Central memory CD8-positive, alpha-beta T cell (primary cell): ENCODE results near the gene LRP1B.

ENCODE experiments used
- ATAC-seq: fragments of 150-1000 bp; cut with Tn5 transposase; replicated peaks from 2 replicates; pipeline ENCODE4 v1.10.0; 2022; ENCODE audit warnings: mild to moderate bottlenecking, moderate FRiP score, moderate number of reproducible peaks; ENCODE audit not compliant: poor library complexity, severe bottlenecking; ENCODE audit errors: extremely low read depth
- DNase-seq, 2 donors: peaks; one replicate each; pipeline ENCODE4 v3.0.0; 2021; ENCODE audit warnings: low spot score in 2 of 2
- H3K27ac Mint-ChIP-seq: one replicate; pipeline ENCODE4 v1.8.0; 2022; ENCODE audit warnings: low read depth, mild to moderate bottlenecking, moderate library complexity, mixed read lengths
- H3K27me3 Mint-ChIP-seq: one replicate; pipeline ENCODE4 v1.8.0; 2022; ENCODE audit warnings: mixed read lengths
- H3K36me3 Mint-ChIP-seq: one replicate; pipeline ENCODE4 v1.8.0; 2022; ENCODE audit warnings: mild to moderate bottlenecking, moderate library complexity, mixed read lengths; ENCODE audit not compliant: insufficient read depth
- H3K4me1 Mint-ChIP-seq: one replicate; pipeline ENCODE4 v1.8.0; 2022; ENCODE audit warnings: mixed read lengths
- H3K4me3 Mint-ChIP-seq: one replicate; pipeline ENCODE4 v1.8.0; 2022; ENCODE audit warnings: mild to moderate bottlenecking, moderate library complexity, mixed read lengths
- H3K9me3 Mint-ChIP-seq: one replicate; pipeline ENCODE4 v1.8.0; 2022; ENCODE audit warnings: mixed read lengths

Gene LRP1B

DNA sequence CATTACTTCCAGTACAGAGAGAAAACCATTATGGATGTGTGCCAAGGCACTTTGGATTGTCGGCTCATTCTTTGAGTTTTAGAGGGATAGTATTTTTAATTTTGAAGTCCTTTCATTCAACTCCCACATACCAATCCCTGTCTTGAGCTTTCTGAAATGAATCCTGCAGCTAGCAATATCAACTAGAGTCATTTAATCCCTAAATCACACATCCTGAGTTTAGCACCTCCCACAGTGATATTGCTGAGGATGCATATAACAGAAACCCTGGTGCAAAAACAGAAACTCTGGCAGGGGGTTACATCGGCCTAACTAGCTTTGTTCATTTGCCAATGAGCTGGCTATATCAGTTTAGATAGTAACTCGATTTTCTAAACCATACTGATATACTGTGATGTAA is 427.3 kb downstream of the LRP1B start:
- Mint-ChIP-seq H3K9me3 (peaks cover 22% of the 10 kb centered on the region), H3K4me1 (no peaks in the 10 kb centered on the region), H3K27ac (no peak overlapping the region), H3K4me3 (no peak overlapping the region), H3K36me3 (no peaks in the 10 kb centered on the region), H3K27me3 (no peaks in the 10 kb centered on the region)
- no peak for DNase-seq
- no peak for ATAC-seq

DNA sequence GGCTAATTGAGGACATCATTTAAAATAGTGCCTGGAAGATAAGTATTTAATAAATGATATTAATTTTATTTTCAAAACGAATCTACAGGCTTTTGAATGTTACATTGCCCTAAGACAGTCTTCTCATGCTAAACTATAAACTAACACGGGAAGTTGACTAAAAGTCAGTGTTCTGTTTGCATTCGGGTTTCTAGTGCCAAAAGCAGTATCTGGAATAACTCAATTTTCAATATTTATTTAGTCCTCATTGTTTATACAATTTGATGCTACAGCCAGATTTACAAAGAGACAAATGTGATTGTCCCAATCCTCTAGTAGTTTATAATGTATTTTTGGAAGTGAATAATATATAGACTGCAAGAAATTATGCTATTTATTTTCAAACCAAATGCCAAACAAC is 429.2 kb downstream of the LRP1B start:
- no peak for ATAC-seq
- H3K4me3 Mint-ChIP-seq = no peak overlapping the region
- no peak overlapping the region for H3K27ac Mint-ChIP-seq
- H3K36me3 Mint-ChIP-seq = no peaks in the 10 kb centered on the region
- no peak for DNase-seq
- peaks cover 22% of the 10 kb centered on the region for H3K9me3 Mint-ChIP-seq
- H3K4me1 Mint-ChIP-seq = no peaks in the 10 kb centered on the region
- H3K27me3 Mint-ChIP-seq = no peaks in the 10 kb centered on the region

- DNase-seq (no peak), ATAC-seq (no peak)
- Mint-ChIP-seq H3K27me3 (no peaks in the 10 kb centered on the region), H3K27ac (no peak overlapping the region), H3K9me3 (peaks cover 19% of the 10 kb centered on the region), H3K36me3 (no peaks in the 10 kb centered on the region), H3K4me3 (no peak overlapping the region), H3K4me1 (no peaks in the 10 kb centered on the region)
These were observed 431.2 kb downstream of the LRP1B start for GRCh38 chr2:141699573-141699972.

- ATAC-seq (no peak), DNase-seq (no peak)
- Mint-ChIP-seq H3K27ac (no peak overlapping the region), H3K27me3 (no peaks in the 10 kb centered on the region), H3K4me1 (no peaks in the 10 kb centered on the region), H3K36me3 (no peaks in the 10 kb centered on the region), H3K4me3 (no peak overlapping the region), H3K9me3 (peaks cover 15% of the 10 kb centered on the region)
These were observed 432.3 kb downstream of the LRP1B start for GRCh38 chr2:141698500-141698899.

DNA sequence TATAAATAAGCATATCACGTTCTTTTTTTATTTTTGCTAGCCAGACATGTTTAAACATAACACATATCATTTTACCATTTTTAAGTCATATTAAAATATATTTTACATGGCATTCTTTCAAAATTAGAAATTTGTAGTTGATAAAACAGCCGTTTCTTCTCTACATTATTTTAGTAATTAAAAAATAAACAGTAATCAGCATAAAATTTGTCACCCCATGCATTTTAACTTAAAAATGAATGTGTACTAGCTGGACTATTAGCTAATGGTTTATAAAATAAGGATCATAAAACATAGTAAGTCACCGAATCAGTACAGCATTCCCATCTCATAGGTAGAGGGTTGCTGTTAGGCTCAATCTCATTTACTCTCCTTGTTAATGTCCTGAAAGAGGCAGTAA is 433.8 kb downstream of the LRP1B start:
- Mint-ChIP-seq H3K4me3 (no peak overlapping the region), H3K9me3 (peaks cover 20% of the 10 kb centered on the region), H3K27me3 (no peaks in the 10 kb centered on the region), H3K27ac (no peak overlapping the region), H3K4me1 (no peaks in the 10 kb centered on the region), H3K36me3 (no peaks in the 10 kb centered on the region)
- ATAC-seq (no peak), DNase-seq (no peak)

GRCh38 chr2:141694180-141694579 is 436.6 kb downstream of the LRP1B start:
- H3K4me3 Mint-ChIP-seq = no peak overlapping the region
- H3K36me3 Mint-ChIP-seq = no peaks in the 10 kb centered on the region
- no peaks in the 10 kb centered on the region for H3K4me1 Mint-ChIP-seq
- no peak for ATAC-seq
- H3K27ac Mint-ChIP-seq = no peak overlapping the region
- no peak for DNase-seq
- no peaks in the 10 kb centered on the region for H3K27me3 Mint-ChIP-seq
- peaks cover 19% of the 10 kb centered on the region for H3K9me3 Mint-ChIP-seq

DNA sequence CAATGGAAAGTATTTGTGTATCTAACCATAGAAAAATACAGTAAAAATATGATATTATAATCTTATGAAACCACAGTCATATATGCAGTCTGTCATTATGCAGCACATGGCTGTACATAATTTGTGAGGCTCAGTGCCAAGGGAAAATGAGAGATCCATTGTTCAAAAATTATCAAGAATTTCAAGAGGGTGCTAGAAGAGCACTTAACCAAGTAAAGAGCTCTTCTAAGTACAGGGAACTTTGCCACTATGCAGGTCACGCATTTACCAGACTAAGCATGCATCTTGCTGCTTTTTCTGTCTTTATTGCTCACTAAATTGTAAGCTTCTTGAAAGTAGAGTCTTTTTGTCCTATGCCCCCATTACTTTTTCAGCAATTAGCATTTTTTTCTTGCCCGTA is 438.0 kb downstream of the LRP1B start:
- Mint-ChIP-seq H3K36me3 (no peaks in the 10 kb centered on the region), H3K9me3 (peaks cover 19% of the 10 kb centered on the region), H3K4me1 (no peaks in the 10 kb centered on the region), H3K27ac (no peak overlapping the region), H3K27me3 (no peaks in the 10 kb centered on the region), H3K4me3 (no peak overlapping the region)
- DNase-seq = no peak
- ATAC-seq = no peak

DNA sequence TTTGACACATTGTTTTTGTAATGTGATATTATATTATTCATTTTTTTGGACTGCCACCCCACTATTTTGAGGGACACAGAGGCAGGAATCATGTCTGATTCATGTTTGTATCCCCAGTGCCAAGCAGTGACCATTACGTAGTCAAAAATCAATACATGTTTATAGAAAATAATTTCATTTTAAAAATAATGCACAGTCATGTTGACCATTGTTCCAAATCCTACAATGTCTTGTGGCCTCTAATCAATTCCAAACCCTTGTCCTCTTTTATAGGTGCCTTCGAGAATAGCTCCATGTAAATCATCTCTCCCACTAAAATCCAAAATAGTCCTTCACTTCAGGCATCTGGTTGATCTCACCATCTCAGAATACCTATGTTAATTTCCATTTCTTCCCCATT is 454.7 kb downstream of the LRP1B start:
- ATAC-seq (no peak), DNase-seq (no peak)
- H3K27ac Mint-ChIP-seq = no peak overlapping the region
- peaks cover 6% of the 10 kb centered on the region for H3K9me3 Mint-ChIP-seq
- H3K27me3 Mint-ChIP-seq = no peaks in the 10 kb centered on the region
- no peak overlapping the region for H3K4me3 Mint-ChIP-seq
- H3K4me1 Mint-ChIP-seq = no peaks in the 10 kb centered on the region
- H3K36me3 Mint-ChIP-seq = no peaks in the 10 kb centered on the region

DNA sequence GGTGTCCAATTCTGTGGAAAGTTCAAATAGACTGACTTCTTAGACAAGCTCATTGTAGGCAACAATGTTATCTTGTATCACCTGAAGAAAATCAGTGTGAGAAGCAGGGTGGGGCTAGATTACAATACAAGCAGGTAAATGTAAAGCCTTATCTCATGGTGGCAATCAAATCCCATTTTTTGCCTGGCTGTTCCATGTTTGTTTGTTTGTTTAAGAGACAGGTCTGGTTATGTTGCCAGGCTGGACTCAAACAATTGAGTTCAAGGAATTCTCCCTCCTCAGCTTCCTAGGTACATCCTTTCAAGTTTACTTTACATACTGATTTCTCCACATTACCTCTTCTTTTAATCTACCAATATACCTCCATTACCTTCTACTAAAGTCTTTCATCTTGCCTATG is 464.6 kb downstream of the LRP1B start:
- no peaks in the 10 kb centered on the region for H3K36me3 Mint-ChIP-seq
- DNase-seq (no peak), ATAC-seq (no peak)
- no peaks in the 10 kb centered on the region for H3K27me3 Mint-ChIP-seq
- H3K9me3 Mint-ChIP-seq = peaks cover 46% of the 10 kb centered on the region
- H3K4me1 Mint-ChIP-seq = no peaks in the 10 kb centered on the region
- no peak overlapping the region for H3K27ac Mint-ChIP-seq
- no peak overlapping the region for H3K4me3 Mint-ChIP-seq

- no peak for ATAC-seq
- Mint-ChIP-seq H3K27me3 (no peaks in the 10 kb centered on the region), H3K4me1 (no peaks in the 10 kb centered on the region), H3K27ac (no peak overlapping the region), H3K4me3 (no peak overlapping the region), H3K9me3 (peaks cover 44% of the 10 kb centered on the region), H3K36me3 (no peaks in the 10 kb centered on the region)
- DNase-seq = no peak
These were observed 470.6 kb downstream of the LRP1B start for GRCh38 chr2:141660232-141660631.

- peaks cover 28% of the 10 kb centered on the region for H3K9me3 Mint-ChIP-seq
- DNase-seq (no peak), ATAC-seq (no peak)
- H3K4me1 Mint-ChIP-seq = no peaks in the 10 kb centered on the region
- no peak overlapping the region for H3K27ac Mint-ChIP-seq
- no peak overlapping the region for H3K4me3 Mint-ChIP-seq
- H3K36me3 Mint-ChIP-seq = no peaks in the 10 kb centered on the region
- no peaks in the 10 kb centered on the region for H3K27me3 Mint-ChIP-seq
These were observed 476.5 kb downstream of the LRP1B start for GRCh38 chr2:141654311-141654710.

- H3K27ac Mint-ChIP-seq = no peak overlapping the region
- H3K4me1 Mint-ChIP-seq = no peaks in the 10 kb centered on the region
- DNase-seq (no peak), ATAC-seq (no peak)
- peaks cover 23% of the 10 kb centered on the region for H3K9me3 Mint-ChIP-seq
- no peak overlapping the region for H3K4me3 Mint-ChIP-seq
- H3K27me3 Mint-ChIP-seq = no peaks in the 10 kb centered on the region
- no peaks in the 10 kb centered on the region for H3K36me3 Mint-ChIP-seq
These were observed 477.6 kb downstream of the LRP1B start for GRCh38 chr2:141653184-141653583.

- no peak for ATAC-seq
- no peak for DNase-seq
- Mint-ChIP-seq H3K9me3 (peaks cover 17% of the 10 kb centered on the region), H3K4me3 (no peak overlapping the region), H3K36me3 (no peaks in the 10 kb centered on the region), H3K27ac (no peak overlapping the region), H3K4me1 (no peaks in the 10 kb centered on the region), H3K27me3 (no peaks in the 10 kb centered on the region)
These were observed 478.5 kb downstream of the LRP1B start for GRCh38 chr2:141652308-141652707.

GRCh38 chr2:141647353-141647752 is 483.5 kb downstream of the LRP1B start:
- DNase-seq = no peak
- Mint-ChIP-seq H3K4me3 (no peak overlapping the region), H3K9me3 (peaks cover 26% of the 10 kb centered on the region), H3K36me3 (no peaks in the 10 kb centered on the region), H3K4me1 (no peaks in the 10 kb centered on the region), H3K27ac (no peak overlapping the region), H3K27me3 (no peaks in the 10 kb centered on the region)
- no peak for ATAC-seq
